Right atrium auricular region (tissue), 2 donors: ENCODE measurements around the gene NEGR1. TPM values are rescaled to one million over a fixed set of nuclear protein-coding genes. Genes with fewer than 3 reads are reported as not detected.

Experiments used
- DNase-seq: peaks from one replicate; pipeline ENCODE4 v3.0.0-alpha.2; 2019; ENCODE audit warnings: low spot score
- H3K27ac ChIP-seq, 2 donors: fragments of 200-600 bp; sonication (generic); 1 replicate in 1 of 2; 2 replicates in 1 of 2; pipeline ENCODE4 v1.5.1; 2016 to 2019
- H3K27me3 ChIP-seq, 2 donors: fragments of 200-600 bp; sonication (generic); one replicate each; pipeline versions ENCODE4 v1.5.1 to v1.6.0; 2017 to 2019
- H3K36me3 ChIP-seq: fragments of 200-600 bp; sonication (generic); one replicate; pipeline ENCODE4 v1.5.1; 2016
- H3K4me1 ChIP-seq, 2 donors: fragments of 200-600 bp; sonication (generic); one replicate each; pipeline versions ENCODE4 v1.5.1 to v1.6.0; 2017 to 2019
- H3K4me3 ChIP-seq, 2 donors: fragments of 200-600 bp; sonication (generic); 1 replicate in 1 of 2; 2 replicates in 1 of 2; pipeline ENCODE4 v1.5.1; 2017 to 2019; ENCODE audit warnings: mild to moderate bottlenecking in 1 of 2, moderate library complexity in 1 of 2
- H3K9me3 ChIP-seq, 2 donors: fragments of 200-600 bp; sonication (generic); one replicate each; pipeline ENCODE4 v1.5.1; 2019
- total RNA-seq, 2 donors: library from RNA; depleted of rRNA; stranded (reverse); fragments of >200 nt; gene quantifications; one replicate each; pipeline ENCODE4 v1.1.0, GENCODE V29; 2016
- TF ChIP-seq, protein P1 (sequence below), 2 donors: fragments of 200-600 bp; sonication (generic); IDR thresholded peaks; one replicate each; pipeline ENCODE4 v1.5.1; 2019; ENCODE audit warnings: antibody characterized with exemption in 2 of 2

NEGR1 gene
- total RNA-seq, 2 donors from 2014 or later: 9.3 to 9.9 TPM

DNA sequence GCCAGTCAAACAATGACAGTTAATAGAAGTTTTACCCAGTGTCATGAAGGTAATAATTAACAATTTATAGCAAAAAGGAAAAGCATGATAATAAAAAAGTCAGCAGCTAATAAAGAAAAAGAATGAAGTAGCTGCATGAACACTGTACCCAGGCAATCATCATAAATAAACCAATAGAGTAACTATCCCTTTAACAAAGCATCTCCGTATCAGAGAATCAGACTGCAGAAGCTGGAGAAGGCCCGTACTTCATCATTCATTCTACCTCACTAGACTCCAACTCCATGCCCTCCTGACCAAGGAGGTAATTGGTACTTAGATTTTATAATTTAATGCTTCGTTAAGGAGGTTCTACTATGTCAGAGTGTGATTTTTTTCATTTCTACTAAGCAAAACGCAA, 140.5 kb downstream of the NEGR1 start:
- Histone ChIP-seq H3K36me3 (no peaks in the 10 kb centered on the region), H3K9me3 (peaks cover 0 to 13% of the 10 kb centered on the region in 2 donors), H3K4me3 (no peak overlapping the region), H3K4me1 (no peaks in the 10 kb centered on the region), H3K27me3 (no peaks in the 10 kb centered on the region), H3K27ac (no peak overlapping the region)
- TF ChIP-seq, protein P1, sequence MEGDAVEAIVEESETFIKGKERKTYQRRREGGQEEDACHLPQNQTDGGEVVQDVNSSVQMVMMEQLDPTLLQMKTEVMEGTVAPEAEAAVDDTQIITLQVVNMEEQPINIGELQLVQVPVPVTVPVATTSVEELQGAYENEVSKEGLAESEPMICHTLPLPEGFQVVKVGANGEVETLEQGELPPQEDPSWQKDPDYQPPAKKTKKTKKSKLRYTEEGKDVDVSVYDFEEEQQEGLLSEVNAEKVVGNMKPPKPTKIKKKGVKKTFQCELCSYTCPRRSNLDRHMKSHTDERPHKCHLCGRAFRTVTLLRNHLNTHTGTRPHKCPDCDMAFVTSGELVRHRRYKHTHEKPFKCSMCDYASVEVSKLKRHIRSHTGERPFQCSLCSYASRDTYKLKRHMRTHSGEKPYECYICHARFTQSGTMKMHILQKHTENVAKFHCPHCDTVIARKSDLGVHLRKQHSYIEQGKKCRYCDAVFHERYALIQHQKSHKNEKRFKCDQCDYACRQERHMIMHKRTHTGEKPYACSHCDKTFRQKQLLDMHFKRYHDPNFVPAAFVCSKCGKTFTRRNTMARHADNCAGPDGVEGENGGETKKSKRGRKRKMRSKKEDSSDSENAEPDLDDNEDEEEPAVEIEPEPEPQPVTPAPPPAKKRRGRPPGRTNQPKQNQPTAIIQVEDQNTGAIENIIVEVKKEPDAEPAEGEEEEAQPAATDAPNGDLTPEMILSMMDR (IDR thresholded peaks at IDR 0.05): no peak
- DNase-seq: no peak

- no peak for DNase-seq
- no peak overlapping the region for H3K27ac ChIP-seq
- H3K4me1 ChIP-seq: no peaks in the 10 kb centered on the region
- no peaks in the 10 kb centered on the region for H3K27me3 ChIP-seq
- no peaks in the 10 kb centered on the region for H3K36me3 ChIP-seq
- TF ChIP-seq, protein P1 (IDR thresholded peaks at IDR 0.05): no peak
- peaks cover 0 to 13% of the 10 kb centered on the region in 2 donors for H3K9me3 ChIP-seq
- no peak overlapping the region for H3K4me3 ChIP-seq
Measured at GRCh38 chr1:72140222-72140621, 142.1 kb downstream of the NEGR1 start.

DNA sequence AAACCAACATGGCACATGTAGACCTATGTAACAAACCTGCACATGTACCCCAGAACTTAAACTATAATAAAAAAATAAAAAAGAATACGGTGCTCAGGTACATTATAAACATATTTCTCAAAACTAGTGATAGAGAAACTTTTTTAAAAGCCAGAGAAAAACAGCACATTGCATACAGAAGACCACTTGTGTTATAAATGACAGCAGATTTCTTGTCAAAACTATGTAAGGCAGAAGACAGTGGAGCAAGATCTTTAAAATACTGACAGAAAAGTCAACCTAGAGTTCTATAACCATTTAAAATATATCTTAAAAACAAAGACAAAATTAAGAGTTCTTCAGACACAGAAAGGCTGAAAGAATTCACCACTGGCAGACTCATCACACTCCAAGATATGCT, 144.7 kb downstream of the NEGR1 start:
- H3K27ac ChIP-seq: no peak overlapping the region
- no peaks in the 10 kb centered on the region for H3K4me1 ChIP-seq

GRCh38 chr1:72129869-72130268, 152.5 kb downstream of the NEGR1 start:
- H3K36me3 ChIP-seq: no peaks in the 10 kb centered on the region
- H3K4me3 ChIP-seq: no peak overlapping the region
- no peaks in the 10 kb centered on the region for H3K27me3 ChIP-seq
- TF ChIP-seq, protein P1 (IDR thresholded peaks at IDR 0.05): no peak
- H3K27ac ChIP-seq: no peak overlapping the region
- DNase-seq: no peak
- no peaks in the 10 kb centered on the region for H3K9me3 ChIP-seq
- H3K4me1 ChIP-seq: no peaks in the 10 kb centered on the region

More for the DNA sequence above, 144.7 kb downstream of the NEGR1 start:
- no peak for DNase-seq
- H3K4me3 ChIP-seq: no peak overlapping the region
- H3K27me3 ChIP-seq: no peaks in the 10 kb centered on the region
- no peaks in the 10 kb centered on the region for H3K36me3 ChIP-seq
- TF ChIP-seq, protein P1 (IDR thresholded peaks at IDR 0.05): no peak
- H3K9me3 ChIP-seq: peaks cover 0 to 13% of the 10 kb centered on the region in 2 donors

DNA sequence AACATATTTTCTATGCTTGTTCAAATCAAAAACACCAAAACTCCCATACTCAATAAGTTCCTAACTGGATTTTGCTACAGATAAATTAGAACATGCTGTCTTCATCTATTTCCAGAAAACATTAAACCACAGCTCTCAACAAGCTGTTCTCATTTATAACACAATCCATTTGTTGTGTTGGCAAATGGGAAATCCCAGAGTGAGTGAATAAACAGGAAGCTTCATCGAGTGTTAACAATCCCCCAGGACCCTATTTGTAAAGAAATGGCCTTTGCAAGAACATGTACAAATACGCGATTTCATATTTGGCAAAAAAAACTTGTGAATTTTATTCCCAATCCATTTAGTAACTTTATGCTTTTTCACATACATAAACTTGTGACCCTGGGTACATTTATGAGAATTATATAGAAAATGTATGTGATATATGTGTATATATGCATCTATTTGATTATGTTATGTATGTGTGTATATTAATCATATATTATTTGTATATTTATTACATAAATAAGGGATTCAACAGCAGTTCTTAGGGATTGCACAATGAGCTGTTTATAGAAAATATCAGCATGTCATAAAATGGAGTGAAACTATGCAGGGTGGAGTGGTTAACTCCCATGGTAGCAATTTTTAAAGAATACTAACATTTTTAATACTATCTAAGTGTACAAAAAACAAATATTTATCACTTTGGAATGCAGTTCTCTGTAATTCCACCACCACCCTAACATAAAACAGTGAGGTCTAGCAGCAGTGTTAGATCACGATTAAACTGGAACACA, 160.0 kb downstream of the NEGR1 start:
- H3K9me3 ChIP-seq: no peaks in the 10 kb centered on the region
- no peak overlapping the region for H3K4me3 ChIP-seq
- no peaks in the 10 kb centered on the region for H3K27me3 ChIP-seq
- peaks cover 0 to 4% of the 10 kb centered on the region in 2 donors for H3K4me1 ChIP-seq
- H3K27ac ChIP-seq: peak overlapping the region in 1 of 2 donors; percentile 25
- no peak for DNase-seq
- TF ChIP-seq, protein P1 (IDR thresholded peaks at IDR 0.05): no peak
- H3K36me3 ChIP-seq: no peaks in the 10 kb centered on the region
